H1 (cell line): Measurements from ENCODE around the gene ATG2B. TPM values are rescaled to one million over a fixed set of nuclear protein-coding genes. Genes with fewer than 3 reads are reported as not detected.
A peak's percentile ranks its signal among the peaks of the same experiment; 100 is the strongest.

Experiments used
- CTCF ChIA-PET: fragments of 300-600 bp; sonication (Branson Sonifier 250); formaldehyde crosslinking; loops from one replicate; lab custom pipeline; 2021; ENCODE audit not compliant: partially characterized antibody; lab: Charles Lee
- POLR2A ChIA-PET: fragments of 300-600 bp; sonication (Branson Sonifier 250); formaldehyde crosslinking; loops from one replicate; lab custom pipeline; 2021; ENCODE audit warnings: inconsistent platforms; ENCODE audit not compliant: partially characterized antibody; lab: Charles Lee
- DNase-seq, 2 experiments: peaks; one replicate each; pipeline versions ENCODE4 v3.0.0 to v3.0.0-alpha.2; 2010 to 2022; ENCODE audit warnings: low spot score in 2 of 2, low read depth in 1 of 2, mixed read lengths in 1 of 2
- FAIRE-seq: peaks from 2 replicates; lab custom pipeline; 2011; peaks lifted over from hg19 to GRCh38; lab: Jason Lieb, UNC
- H2AFZ ChIP-seq: 2 replicates; pipeline ENCODE4 v1.8.1; 2012; ENCODE audit warnings: low read length, inconsistent platforms
- H2AK5ac ChIP-seq: 2 replicates; pipeline ENCODE4 v1.6.1; 2013; ENCODE audit warnings: low read depth, low read length
- H2BK120ac ChIP-seq: replicated peaks from 2 replicates; pipeline ENCODE3; 2013; ENCODE audit warnings: low read depth, low read length, inconsistent platforms
- H2BK12ac ChIP-seq: 2 replicates; pipeline ENCODE4 v1.6.1; 2013; ENCODE audit warnings: low read depth, low read length
- H2BK15ac ChIP-seq: 2 replicates; pipeline ENCODE4 v1.6.1; 2013; ENCODE audit warnings: low read length
- H2BK20ac ChIP-seq: 2 replicates; pipeline ENCODE4 v1.6.1; 2013; ENCODE audit warnings: low read length
- H2BK5ac ChIP-seq: 2 replicates; pipeline ENCODE4 v1.6.1; 2013; ENCODE audit warnings: low read depth, low read length
- H3K14ac ChIP-seq: 2 replicates; pipeline ENCODE4 v1.6.1; 2013; ENCODE audit warnings: inconsistent platforms; ENCODE audit not compliant: insufficient read length
- H3K18ac ChIP-seq: 2 replicates; pipeline ENCODE4 v1.6.1; 2013; ENCODE audit warnings: low read length; ENCODE audit errors: extremely low read depth
- H3K23ac ChIP-seq: 2 replicates; pipeline ENCODE4 v1.6.1; 2013; ENCODE audit warnings: inconsistent platforms; ENCODE audit not compliant: insufficient read length
- H3K23me2 ChIP-seq: 2 replicates; pipeline ENCODE4 v1.6.1; 2013; ENCODE audit warnings: low read depth, low read length
- H3K27ac ChIP-seq: 2 replicates; pipeline ENCODE4 v1.6.1; 2011; ENCODE audit warnings: low read depth, low read length, inconsistent platforms
- H3K27me3 ChIP-seq, 4 experiments: replicated peaks in 1 of 4; 1 replicate in 1 of 4; 2 replicates in 3 of 4; pipeline versions ENCODE4 v1.6.1 to v1.8.1; 2011 to 2013; ENCODE audit warnings: low read length in 3 of 4, mild to moderate bottlenecking in 3 of 4, inconsistent platforms in 2 of 4, mixed read lengths in 2 of 4, moderate library complexity in 1 of 4; ENCODE audit not compliant: control insufficient read depth in 3 of 4, insufficient read depth in 3 of 4; ENCODE audit errors: extremely low read depth in 1 of 4
- H3K36me3 ChIP-seq, 4 experiments: 2 replicates each; pipeline versions ENCODE4 v1.6.1 to v1.8.1; 2011 to 2013; ENCODE audit warnings: mild to moderate bottlenecking in 4 of 4, low read length in 3 of 4, moderate library complexity in 2 of 4, control low read depth in 1 of 4, inconsistent platforms in 1 of 4; ENCODE audit not compliant: insufficient read depth in 4 of 4, control insufficient read depth in 2 of 4
- H3K4ac ChIP-seq: replicated peaks from 2 replicates; pipeline ENCODE3; 2013; ENCODE audit warnings: low read length, low read depth, mixed read lengths, inconsistent platforms; ENCODE audit not compliant: insufficient read length
- H3K4me1 ChIP-seq, 4 experiments: replicated peaks in 1 of 4; 1 replicate in 1 of 4; 2 replicates in 3 of 4; pipeline versions ENCODE4 v1.6.1 to v1.8.1; 2011 to 2013; ENCODE audit warnings: low read length in 3 of 4, inconsistent platforms in 2 of 4, mixed read lengths in 1 of 4; ENCODE audit not compliant: insufficient read depth in 4 of 4, control insufficient read depth in 3 of 4
- H3K4me2 ChIP-seq, 2 experiments: 2 replicates each; pipeline versions ENCODE4 v1.6.1 to v1.8.1; 2011 to 2013; ENCODE audit warnings: low read depth in 2 of 2, low read length in 2 of 2, control low read depth in 1 of 2, inconsistent platforms in 1 of 2, mild to moderate bottlenecking in 1 of 2; ENCODE audit not compliant: insufficient read depth in 1 of 2
- H3K4me3 ChIP-seq, 4 experiments: fragments of 200-600, 300-600 bp in 1 of 4; sonication (generic), shearing (Covaris generic), sonication (Bioruptor Twin) in 1 of 4; 2 replicates each; pipeline versions ENCODE4 v1.5.1 to v1.8.1; 2011 to 2016; ENCODE audit warnings: low read length in 4 of 4, low read depth in 3 of 4, control low read depth in 2 of 4, inconsistent platforms in 2 of 4, mild to moderate bottlenecking in 2 of 4, mixed read lengths in 1 of 4, moderate library complexity in 1 of 4; ENCODE audit not compliant: insufficient read depth in 2 of 4; ENCODE audit errors: extremely low read depth in 1 of 4
- H3K56ac ChIP-seq: replicated peaks from 2 replicates; pipeline ENCODE3; 2013; ENCODE audit warnings: low read depth, mild to moderate bottlenecking, mixed read lengths, low read length, inconsistent platforms; ENCODE audit not compliant: insufficient read length
- H3K79me1 ChIP-seq: 2 replicates; pipeline ENCODE4 v1.6.1; 2013; ENCODE audit warnings: low read depth, low read length, control low read depth
- H3K79me2 ChIP-seq, 2 experiments: 2 replicates each; pipeline versions ENCODE4 v1.6.1 to v1.8.1; 2012 to 2013; ENCODE audit warnings: low read length in 2 of 2, mild to moderate bottlenecking in 2 of 2, inconsistent platforms in 1 of 2; ENCODE audit not compliant: insufficient read depth in 2 of 2, control insufficient read depth in 1 of 2
- H3K9ac ChIP-seq, 4 experiments: replicated peaks in 1 of 4; 1 replicate in 1 of 4; 2 replicates in 3 of 4; pipeline versions ENCODE4 v1.6.1 to v1.8.1; 2011 to 2013; ENCODE audit warnings: low read depth in 3 of 4, low read length in 3 of 4, control low read depth in 2 of 4, mild to moderate bottlenecking in 2 of 4, moderate library complexity in 2 of 4, inconsistent platforms in 1 of 4; ENCODE audit errors: extremely low read depth in 1 of 4
- H3K9me3 ChIP-seq, 2 experiments: 2 replicates each; pipeline versions ENCODE4 v1.6.1 to v1.8.1; 2012 to 2013; ENCODE audit warnings: mild to moderate bottlenecking in 2 of 2, moderate library complexity in 2 of 2, control low read depth in 1 of 2, inconsistent platforms in 1 of 2, low read depth in 1 of 2, low read length in 1 of 2, mixed read lengths in 1 of 2; ENCODE audit not compliant: insufficient read depth in 2 of 2
- H4K20me1 ChIP-seq, 2 experiments: replicated peaks in 1 of 2; 2 replicates each; pipeline versions ENCODE3 to v1.8.1; 2011 to 2013; ENCODE audit warnings: inconsistent platforms in 2 of 2, low read length in 2 of 2, mild to moderate bottlenecking in 1 of 2; ENCODE audit not compliant: insufficient read depth in 2 of 2, control insufficient read depth in 1 of 2
- H4K5ac ChIP-seq: 2 replicates; pipeline ENCODE4 v1.6.1; 2013; ENCODE audit warnings: low read length, low read depth, mixed read lengths, inconsistent platforms; ENCODE audit not compliant: insufficient read length
- H4K8ac ChIP-seq: 2 replicates; pipeline ENCODE4 v1.8.0; 2013; ENCODE audit warnings: mild to moderate bottlenecking, moderate library complexity, low read length, inconsistent platforms; ENCODE audit not compliant: insufficient read depth; ENCODE audit errors: extremely low read depth
- H4K91ac ChIP-seq: replicated peaks from 2 replicates; pipeline ENCODE3; 2013; ENCODE audit warnings: low read length, mixed read lengths, inconsistent platforms; ENCODE audit not compliant: insufficient read length
- CHD1 ChIP-seq: IDR thresholded peaks from 2 replicates; pipeline ENCODE4 v1.6.1; 2012; ENCODE audit warnings: low read depth, low read length, improper control_type of control experiment
- FOSL1 ChIP-seq: IDR thresholded peaks from 2 replicates; pipeline ENCODE4 v1.6.1; 2011; ENCODE audit warnings: mild to moderate bottlenecking, low read depth, low read length, moderate library complexity; ENCODE audit not compliant: insufficient read depth
- KDM5A ChIP-seq: fragments of 200-600 bp; IDR thresholded peaks from 2 replicates; pipeline ENCODE4 v1.7.1; 2012; ENCODE audit warnings: mild to moderate bottlenecking, low read length, inconsistent platforms, mixed read lengths
- POU5F1 ChIP-seq: IDR thresholded peaks from 2 replicates; pipeline ENCODE4 v1.6.1; 2011; ENCODE audit warnings: low read depth, mild to moderate bottlenecking, low read length, moderate library complexity
- TBP ChIP-seq: IDR thresholded peaks from 2 replicates; pipeline ENCODE4 v1.6.1; 2011; ENCODE audit warnings: low read depth, low read length, improper control_type of control experiment
- WGBS, 2 experiments: shearing (Covaris generic) in 1 of 2; methylation state at CpG; one replicate each; pipeline versions ENCODE4 v1.1.6 to v1.1.7; 2013 to 2015; ENCODE audit warnings: low lambda C conversion rate in 2 of 2, mixed read lengths in 2 of 2, inconsistent platforms in 1 of 2, low coverage in 1 of 2, missing lambda C conversion rate in 1 of 2; ENCODE audit not compliant: insufficient replicate concordance in 2 of 2, insufficient coverage in 1 of 2, insufficient read length in 1 of 2; ENCODE audit errors: extremely low coverage in 1 of 2, missing lambda C conversion rate in 1 of 2; 5-methylcytosine and 5-hydroxymethylcytosine counted together
- polyA plus RNA-seq, 7 experiments: library from polyadenylated mRNA; depleted of rRNA in 3 of 7; stranded (reverse) in 5 of 7; unstranded in 2 of 7; fragments of >200 nt in 5 of 7; fragments of 200-250 nt in 2 of 7; gene quantifications; 1 replicate in 5 of 7; 2 replicates in 1 of 7; 4 replicates in 1 of 7; pipeline versions ENCODE4 v1.2.1 to v1.2.3, GENCODE V29; 2011 to 2013; ENCODE audit warnings: missing spikeins in 2 of 7, mixed read lengths in 2 of 7
- total RNA-seq: library from RNA; stranded (reverse); fragmentation: NEBNext Ultra II Directional; extraction: Animal tissue kit (Norgen Biotek cat#: 25700); gene quantifications from 2 replicates; pipeline ENCODE4 v1.2.1, GENCODE V29; 2021
- TF ChIP-seq, protein P1 (sequence below): IDR thresholded peaks from 2 replicates; pipeline ENCODE4 v1.6.1; 2012; ENCODE audit warnings: inconsistent platforms

Gene ATG2B
- total and polyA plus RNA-seq, 2 of the 8 experiments (the other 6 are each of a cell fraction or from before 2014, with no cell fraction given): 4.6 to 14.4 TPM

DNA sequence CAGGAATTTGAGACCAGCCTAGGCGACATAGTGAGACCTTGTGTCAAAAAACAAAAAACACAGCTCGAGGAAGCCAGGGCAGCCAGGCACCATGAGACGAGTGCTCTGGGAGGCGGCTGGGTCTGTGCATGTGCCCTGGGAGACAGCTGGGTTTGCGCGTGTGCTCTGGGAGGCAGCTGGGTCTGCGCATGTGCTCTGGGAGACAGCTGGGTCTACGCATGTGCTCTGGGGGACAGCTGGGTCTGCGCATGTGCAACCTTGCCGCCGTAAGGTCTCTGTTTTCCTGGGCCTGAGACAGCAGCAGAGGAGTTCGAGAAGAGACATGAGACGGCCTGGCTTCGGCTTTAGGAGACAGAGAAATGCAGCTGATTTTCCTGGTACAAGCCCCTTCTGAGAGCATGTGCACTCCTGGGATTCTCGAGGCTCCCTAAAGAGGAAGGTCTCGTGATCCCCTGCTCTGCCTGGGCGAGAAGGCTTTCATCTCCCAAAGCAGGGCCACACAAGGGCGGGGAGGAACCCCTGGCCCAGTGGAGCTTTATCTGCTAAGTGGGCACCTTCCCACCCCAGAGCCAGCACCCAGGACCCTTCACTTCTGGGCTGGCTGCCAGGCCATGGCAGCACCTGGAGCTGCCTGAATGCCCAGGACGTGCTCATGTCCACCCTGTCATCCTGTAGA lies 110.7 kb downstream of the ATG2B start:
- Histone ChIP-seq H3K4me2 (no peak overlapping the region), H3K4me1 (peaks cover 0 to 4% (median 2%) of the 10 kb centered on the region in 4 experiments; a peak in 3 of 7 replicates), H4K5ac (no peak overlapping the region), H3K79me1 (no peaks in the 10 kb centered on the region), H3K23ac (no peak overlapping the region), H3K18ac (no peak overlapping the region), H3K9me3 (no peaks in the 10 kb centered on the region), H3K14ac (no peak overlapping the region), H2AFZ (no peak overlapping the region), H2BK20ac (peak overlapping the region; percentile 26; the same call in 1 of the 2 replicates), H4K8ac (no peak overlapping the region; the same call in 1 of the 2 replicates), H4K20me1 (no peaks in the 10 kb centered on the region), H3K79me2 (no peaks in the 10 kb centered on the region), H2BK120ac (no peak overlapping the region), H3K4me3 (no peak overlapping the region), H4K91ac (no peak overlapping the region), H3K4ac (no peak overlapping the region), H3K9ac (no peak overlapping the region), H3K56ac (no peak overlapping the region), H3K27ac (no peak overlapping the region), H3K36me3 (no peaks in the 10 kb centered on the region), H2BK12ac (no peak overlapping the region), H3K27me3 (no peaks in the 10 kb centered on the region), H2AK5ac (no peak overlapping the region), H3K23me2 (no peaks in the 10 kb centered on the region), H2BK5ac (no peak overlapping the region), H2BK15ac (no peak overlapping the region)
- FAIRE-seq (no peak), DNase-seq (no peak)
- TF ChIP-seq CHD1: no peak
- TF ChIP-seq POU5F1: no peak
- no peak for TF ChIP-seq TBP
- TF ChIP-seq KDM5A: no peak
- TF ChIP-seq, protein P1, sequence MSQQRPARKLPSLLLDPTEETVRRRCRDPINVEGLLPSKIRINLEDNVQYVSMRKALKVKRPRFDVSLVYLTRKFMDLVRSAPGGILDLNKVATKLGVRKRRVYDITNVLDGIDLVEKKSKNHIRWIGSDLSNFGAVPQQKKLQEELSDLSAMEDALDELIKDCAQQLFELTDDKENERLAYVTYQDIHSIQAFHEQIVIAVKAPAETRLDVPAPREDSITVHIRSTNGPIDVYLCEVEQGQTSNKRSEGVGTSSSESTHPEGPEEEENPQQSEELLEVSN: 0 out of 2 replicates have a peak, but pooled peaks have one; percentile 24
- no peak for TF ChIP-seq FOSL1
- POLR2A ChIA-PET: no interaction called here
- CTCF ChIA-PET: interaction anchor here (0.6 to 6.0 kb wide), 9 partner anchors 10 to 189 kb away, joined by 3 to 23 read pairs (median 4); no protein-coding TSS in a partner anchor
- WGBS, 2 experiments: 85% methylated on average over 19 of the region's 19 CpGs; no CpG with 5 or more reads in 1 of the 2 experiments
